Suprapubic skin (tissue), 4 donors: ENCODE results near the gene PLAAT2. TPM values are rescaled to one million over a fixed set of nuclear protein-coding genes. Genes with fewer than 3 reads are reported as not detected.
"Not testable (repeated sequence)": the region's sequence is repeated elsewhere in the genome, so short reads cannot be mapped to it uniquely, and the experiment has no call there.

Experiments
- DNase-seq, 2 donors: peaks; one replicate each; pipeline ENCODE4 v3.0.0-alpha.2; 2019; ENCODE audit warnings: low spot score in 2 of 2
- H3K27ac ChIP-seq: fragments of 200-600 bp; sonication (generic); one replicate; pipeline ENCODE4 v1.5.1; 2019
- H3K27me3 ChIP-seq: fragments of 200-600 bp; sonication (generic); one replicate; pipeline ENCODE4 v1.5.1; 2019
- H3K36me3 ChIP-seq: fragments of 200-600 bp; sonication (generic); one replicate; pipeline ENCODE4 v1.5.1; 2019
- H3K4me1 ChIP-seq: fragments of 200-600 bp; sonication (generic); one replicate; pipeline ENCODE4 v1.5.1; 2019
- H3K4me3 ChIP-seq: fragments of 200-600 bp; sonication (generic); one replicate; pipeline ENCODE4 v1.5.1; 2019; ENCODE audit warnings: mild to moderate bottlenecking
- H3K9me3 ChIP-seq: fragments of 200-600 bp; sonication (generic); one replicate; pipeline ENCODE4 v1.5.1; 2019
- CTCF ChIP-seq, 2 donors: fragments of 200-600 bp in 1 of 2; fragments of 450-650 bp in 1 of 2; sonication (generic) in 1 of 2; IDR thresholded peaks; one replicate each; pipeline ENCODE4 v1.5.1; 2016 to 2019; ENCODE audit warnings: antibody characterized with exemption in 2 of 2, mild to moderate bottlenecking in 1 of 2, moderate library complexity in 1 of 2
- EP300 ChIP-seq: sonication (generic); formaldehyde crosslinking; IDR thresholded peaks from one replicate; pipeline ENCODE4 v1.6.1; 2017; ENCODE audit warnings: antibody characterized with exemption
- POLR2A ChIP-seq, 2 donors: fragments of 450-650 bp; IDR thresholded peaks; one replicate each; pipeline ENCODE4 v1.6.1; 2017; ENCODE audit warnings: antibody characterized with exemption in 2 of 2, mild to moderate bottlenecking in 2 of 2, moderate library complexity in 2 of 2
- POLR2AphosphoS5 ChIP-seq, 3 donors: sonication (generic); formaldehyde crosslinking; IDR thresholded peaks; one replicate each; pipeline ENCODE4 v1.6.1; 2017; ENCODE audit warnings: antibody characterized with exemption in 3 of 3
- WGBS: methylation state at CpG from one replicate; pipeline ENCODE4 v1.1.5; 2018; 5-methylcytosine and 5-hydroxymethylcytosine counted together
- total RNA-seq, 4 donors: library from RNA; depleted of rRNA; stranded (reverse); fragments of >200 nt; gene quantifications; one replicate each; pipeline ENCODE4 v1.1.0, GENCODE V29; 2016

Gene PLAAT2
- total RNA-seq, 4 donors from 2014 or later = not detected

GRCh38 chr11:63586451-63587166, 23.4 kb upstream of the PLAAT2 start:
- Histone ChIP-seq H3K36me3 (peaks cover 14% of the 10 kb centered on the region), H3K27ac (no peak overlapping the region), H3K4me3 (no peak overlapping the region), H3K9me3 (no peaks in the 10 kb centered on the region), H3K27me3 (no peaks in the 10 kb centered on the region), H3K4me1 (no peaks in the 10 kb centered on the region)
- no peak for DNase-seq
- 96% methylated on average over 6 of the region's 6 CpGs for WGBS
- TF ChIP-seq POLR2A (IDR thresholded peaks at IDR 0.05) = no peak
- TF ChIP-seq POLR2AphosphoS5 (IDR thresholded peaks at IDR 0.05) = no peak
- TF ChIP-seq EP300 = no peak
- TF ChIP-seq CTCF (IDR thresholded peaks at IDR 0.05) = no peak

- H3K27ac ChIP-seq = peak overlapping the region; percentile 75
- H3K4me1 ChIP-seq = no peaks in the 10 kb centered on the region
- DNase-seq = no peak
- H3K4me3 ChIP-seq = no peak overlapping the region
- no peaks in the 10 kb centered on the region for H3K27me3 ChIP-seq
- peaks cover 22% of the 10 kb centered on the region for H3K36me3 ChIP-seq
- H3K9me3 ChIP-seq = no peaks in the 10 kb centered on the region
- TF ChIP-seq EP300 (no peak), POLR2A (IDR thresholded peaks at IDR 0.05) (no peak), POLR2AphosphoS5 (IDR thresholded peaks at IDR 0.05) (no peak), CTCF (IDR thresholded peaks at IDR 0.05) (no peak)
These were observed 20.1 kb upstream of the PLAAT2 start for GRCh38 chr11:63583357-63583677.

- WGBS = 54% methylated on average over 7 of the region's 7 CpGs
- not testable (repeated sequence) for H3K27me3 ChIP-seq, H3K27ac ChIP-seq, DNase-seq, H3K4me3 ChIP-seq, H3K4me1 ChIP-seq, H3K9me3 ChIP-seq
- peaks cover 22% of the 10 kb centered on the region for H3K36me3 ChIP-seq
These were observed 18.0 kb upstream of the PLAAT2 start for GRCh38 chr11:63581224-63581623.

GRCh38 chr11:63578882-63579281, 15.7 kb upstream of the PLAAT2 start:
- not testable (repeated sequence) for DNase-seq, H3K27me3 ChIP-seq, H3K4me1 ChIP-seq, H3K27ac ChIP-seq, H3K9me3 ChIP-seq, H3K4me3 ChIP-seq
- peaks cover 22% of the 10 kb centered on the region for H3K36me3 ChIP-seq
- 92% methylated on average over 3 of the region's 3 CpGs for whole genome bisulfite sequencing

GRCh38 chr11:63574856-63575602, 11.8 kb upstream of the PLAAT2 start:
- H3K4me3 ChIP-seq = peak overlapping the region; percentile 25
- H3K36me3 ChIP-seq = no peaks in the 10 kb centered on the region
- H3K9me3 ChIP-seq = no peaks in the 10 kb centered on the region
- H3K4me1 ChIP-seq = peaks cover 2% of the 10 kb centered on the region
- H3K27me3 ChIP-seq = no peaks in the 10 kb centered on the region
- 56% methylated on average over 10 of the region's 10 CpGs for WGBS
- no peak for TF ChIP-seq POLR2AphosphoS5 (IDR thresholded peaks at IDR 0.05)
- no peak for TF ChIP-seq EP300
- TF ChIP-seq CTCF (IDR thresholded peaks at IDR 0.05) = no peak
- no peak for TF ChIP-seq POLR2A (IDR thresholded peaks at IDR 0.05)
- H3K27ac ChIP-seq = peak overlapping the region; percentile 51
- DNase-seq = no peak

- Histone ChIP-seq H3K27ac (peak overlapping the region; percentile 39), H3K27me3 (no peaks in the 10 kb centered on the region)
- no peak for DNase-seq
These were observed 11.0 kb upstream of the PLAAT2 start for GRCh38 chr11:63573881-63574855.

More at GRCh38 chr11:63573881-63574855, 11.0 kb upstream of the PLAAT2 start:
- peak overlapping the region; percentile 25 for H3K4me3 ChIP-seq
- no peaks in the 10 kb centered on the region for H3K9me3 ChIP-seq
- WGBS = 60% methylated on average over 15 of the region's 15 CpGs
- no peak for TF ChIP-seq EP300
- TF ChIP-seq CTCF (IDR thresholded peaks at IDR 0.05) = no peak
- no peak for TF ChIP-seq POLR2A (IDR thresholded peaks at IDR 0.05)
- no peak for TF ChIP-seq POLR2AphosphoS5 (IDR thresholded peaks at IDR 0.05)
- H3K4me1 ChIP-seq = peaks cover 2% of the 10 kb centered on the region
- no peaks in the 10 kb centered on the region for H3K36me3 ChIP-seq
